Tibial nerve (tissue), 4 donors: ENCODE measurements around the gene RGL4.

ENCODE experiments used
- EP300 ChIP-seq, 2 donors: sonication (generic); formaldehyde crosslinking; IDR thresholded peaks; one replicate each; pipeline ENCODE4 v1.6.1; 2017; ENCODE audit warnings: antibody characterized with exemption in 2 of 2, mild to moderate bottlenecking in 1 of 2
- POLR2A ChIP-seq, 2 donors: fragments of 450-650 bp; IDR thresholded peaks; one replicate each; pipeline ENCODE4 v1.6.1; 2017; ENCODE audit warnings: antibody characterized with exemption in 2 of 2, mild to moderate bottlenecking in 2 of 2, moderate library complexity in 2 of 2
- TF ChIP-seq, protein P1 (sequence below), 5 experiments: fragments of 200-600 bp in 3 of 5; fragments of 450-650 bp in 2 of 5; sonication (generic) in 3 of 5; IDR thresholded peaks; one replicate each; pipeline ENCODE4 v1.5.1; 2016 to 2019; ENCODE audit warnings: antibody characterized with exemption in 5 of 5, mild to moderate bottlenecking in 3 of 5, moderate library complexity in 2 of 5

DNA sequence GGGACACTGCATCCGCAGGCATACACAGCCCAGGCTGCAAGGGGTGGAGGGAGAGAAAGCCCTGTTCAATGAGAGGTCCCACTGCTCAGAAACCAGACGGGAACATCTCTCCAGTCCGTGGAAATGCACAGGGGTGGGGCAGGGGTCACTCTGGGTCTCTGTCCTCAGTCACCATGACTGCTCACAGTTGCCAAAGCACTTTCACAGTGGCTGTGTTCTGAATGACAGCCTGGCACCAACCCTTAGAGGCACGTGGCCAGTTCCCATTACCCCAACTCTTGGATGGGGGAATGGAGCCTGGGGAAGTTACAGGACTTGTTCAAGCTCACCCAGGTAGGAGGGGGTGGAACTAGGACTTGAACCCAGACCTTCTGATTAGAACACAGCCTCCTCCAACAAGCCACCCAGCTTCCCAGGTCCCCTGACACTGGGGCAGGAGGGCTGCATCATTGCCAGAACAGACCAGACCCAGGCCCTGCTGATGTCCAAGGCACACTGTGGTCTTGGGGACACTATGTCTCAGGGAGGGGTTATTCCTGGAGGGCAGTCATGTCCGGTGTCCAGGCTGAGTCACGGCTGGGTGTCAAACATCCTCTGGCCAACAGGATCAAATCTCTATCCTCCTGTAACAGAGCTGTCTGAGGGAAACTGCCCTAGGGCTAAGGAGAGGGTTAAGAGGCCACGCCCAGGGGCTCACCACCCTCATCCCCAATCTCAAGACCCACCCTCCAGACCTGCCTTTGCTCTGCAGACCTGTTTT, 51.9 kb downstream of the RGL4 start:
- TF ChIP-seq, protein P1, sequence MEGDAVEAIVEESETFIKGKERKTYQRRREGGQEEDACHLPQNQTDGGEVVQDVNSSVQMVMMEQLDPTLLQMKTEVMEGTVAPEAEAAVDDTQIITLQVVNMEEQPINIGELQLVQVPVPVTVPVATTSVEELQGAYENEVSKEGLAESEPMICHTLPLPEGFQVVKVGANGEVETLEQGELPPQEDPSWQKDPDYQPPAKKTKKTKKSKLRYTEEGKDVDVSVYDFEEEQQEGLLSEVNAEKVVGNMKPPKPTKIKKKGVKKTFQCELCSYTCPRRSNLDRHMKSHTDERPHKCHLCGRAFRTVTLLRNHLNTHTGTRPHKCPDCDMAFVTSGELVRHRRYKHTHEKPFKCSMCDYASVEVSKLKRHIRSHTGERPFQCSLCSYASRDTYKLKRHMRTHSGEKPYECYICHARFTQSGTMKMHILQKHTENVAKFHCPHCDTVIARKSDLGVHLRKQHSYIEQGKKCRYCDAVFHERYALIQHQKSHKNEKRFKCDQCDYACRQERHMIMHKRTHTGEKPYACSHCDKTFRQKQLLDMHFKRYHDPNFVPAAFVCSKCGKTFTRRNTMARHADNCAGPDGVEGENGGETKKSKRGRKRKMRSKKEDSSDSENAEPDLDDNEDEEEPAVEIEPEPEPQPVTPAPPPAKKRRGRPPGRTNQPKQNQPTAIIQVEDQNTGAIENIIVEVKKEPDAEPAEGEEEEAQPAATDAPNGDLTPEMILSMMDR (IDR thresholded peaks at IDR 0.05), result no peak
- TF ChIP-seq EP300 (IDR thresholded peaks at IDR 0.05) (no peak), POLR2A (IDR thresholded peaks at IDR 0.05) (no peak)
